Nucleus accumbens (tissue), 56 donors: Measurements from ENCODE around the gene ITGAL.
"Not testable (repeated sequence)": the region's sequence is repeated elsewhere in the genome, so short reads cannot be mapped to it uniquely, and the experiment has no call there.

Experiments used
- DNase-seq, 56 donors: peaks; one replicate each; lab custom pipeline; 2025; lab: John Stamatoyannopoulos, UW

Gene ITGAL

GRCh38 chr16:30472328-30472942 is at the start of gene ITGAL:
TSS of gene ITGAL (plus strand) at chr16:30472742. CDS start at chr16:30472838, 96 bp downstream.
- DNase-seq = peak in 11 of 56 donors; percentile 1 to 33 (median 8)

- no peak for DNase-seq
These were observed 44.5 kb upstream of the ITGAL start for GRCh38 chr16:30428055-30428454.

GRCh38 chr16:30429418-30429677 is 43.2 kb upstream of the ITGAL start:
- DNase-seq = peak in 1 of 56 donors; percentile 34

- peak; percentile 54 to 97 (median 89) for DNase-seq
These were observed 42.7 kb upstream of the ITGAL start, which contains the start of gene DCTPP1 for GRCh38 chr16:30429678-30430427. TSS of gene DCTPP1 (minus strand) at chr16:30430030. CDS start at chr16:30429980, 50 bp downstream.

GRCh38 chr16:30430428-30430970 is 42.0 kb upstream of the ITGAL start:
- DNase-seq = peak in 12 of 56 donors; percentile 36 to 60 (median 44)

GRCh38 chr16:30434852-30435251 is 37.7 kb upstream of the ITGAL start:
- DNase-seq = no peak

GRCh38 chr16:30437511-30438046 is 35.0 kb upstream of the ITGAL start:
- no peak for DNase-seq

- DNase-seq = no peak
These were observed 33.7 kb upstream of the ITGAL start for GRCh38 chr16:30438835-30439234.

GRCh38 chr16:30439720-30440348 is 32.7 kb upstream of the ITGAL start:
- no peak for DNase-seq

GRCh38 chr16:30443631-30444030 is 28.9 kb upstream of the ITGAL start:
- DNase-seq = no peak

GRCh38 chr16:30444231-30445148 is 28.1 kb upstream of the ITGAL start:
- no peak for DNase-seq

- DNase-seq = no peak
These were observed 27.5 kb upstream of the ITGAL start for GRCh38 chr16:30445149-30445407.

GRCh38 chr16:30445408-30446202 is 26.9 kb upstream of the ITGAL start, which contains the start of gene SEPHS2:
TSS of gene SEPHS2 (minus strand) at chr16:30445874. CDS start at chr16:30445727, 147 bp downstream.
- DNase-seq = peak; percentile 49 to 97 (median 88)

- DNase-seq = no peak
These were observed 26.3 kb upstream of the ITGAL start for GRCh38 chr16:30446203-30446595.

GRCh38 chr16:30447512-30448226 is 24.9 kb upstream of the ITGAL start:
- DNase-seq = no peak

GRCh38 chr16:30449116-30449435 is 23.5 kb upstream of the ITGAL start:
- DNase-seq = no peak

- DNase-seq = not testable (repeated sequence)
These were observed 19.6 kb upstream of the ITGAL start for GRCh38 chr16:30452709-30453580.

- no peak for DNase-seq
These were observed 16.2 kb upstream of the ITGAL start for GRCh38 chr16:30456302-30456701.
